ENCODE data around the gene SLC31A1. TPM values are rescaled to one million over a fixed set of nuclear protein-coding genes. Genes with fewer than 3 reads are reported as not detected.

Gene SLC31A1
- total and polyA plus RNA-seq, 2 of the 8 experiments (the other 6 are each of a cell fraction or from before 2014, with no cell fraction given) = 23.9 to 40.8 TPM

DNA sequence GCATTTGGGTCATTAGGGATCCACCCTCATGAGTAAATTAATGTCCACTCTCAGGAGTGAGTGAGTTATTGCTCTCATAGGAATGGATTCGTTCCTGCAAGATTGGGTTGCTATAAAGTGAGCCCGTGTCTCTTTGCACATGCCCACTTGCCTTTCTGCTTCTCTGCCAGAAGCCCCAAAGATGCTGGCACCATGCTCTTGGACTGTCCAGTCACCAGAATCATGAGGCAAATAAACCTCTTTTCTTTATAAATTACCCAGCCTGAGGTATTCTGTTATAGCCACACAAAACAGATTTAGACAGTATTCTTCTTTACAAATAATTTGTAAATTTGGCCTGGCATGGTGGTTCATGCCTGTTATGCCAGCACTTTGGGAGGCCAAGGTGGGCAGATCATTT is 29.5 kb downstream of the SLC31A1 start:
- Histone ChIP-seq H2BK12ac (ENCODE audit: low read depth, low read length) (no peak overlapping the region), H4K5ac (ENCODE audit: insufficient read length, low read depth, low read length) (no peak overlapping the region), H2BK15ac (ENCODE audit: low read length) (no peak overlapping the region), H2BK120ac (replicated peaks; ENCODE audit: low read depth, low read length) (no peak overlapping the region), H4K91ac (replicated peaks; ENCODE audit: insufficient read length, low read length) (no peak overlapping the region), H4K20me1 (replicated peaks in 1 of 2; ENCODE audit: control insufficient read depth in 1 of 2, insufficient read depth in 2 of 2, low read length in 2 of 2) (no peaks in the 10 kb centered on the region), H3K23ac (ENCODE audit: insufficient read length) (no peak overlapping the region), H3K4ac (replicated peaks; ENCODE audit: insufficient read length, low read depth, low read length) (no peak overlapping the region), H3K79me1 (ENCODE audit: low read depth, low read length) (no peaks in the 10 kb centered on the region), H4K8ac (ENCODE audit: extremely low read depth, insufficient read depth, low read length) (no peak overlapping the region), H2BK5ac (ENCODE audit: low read depth, low read length) (no peak overlapping the region), H3K9ac (replicated peaks in 1 of 4; ENCODE audit: extremely low read depth in 1 of 4, low read depth in 3 of 4, low read length in 3 of 4) (no peak overlapping the region), H3K36me3 (ENCODE audit: control insufficient read depth in 2 of 4, insufficient read depth in 4 of 4, low read length in 3 of 4) (no peaks in the 10 kb centered on the region; a peak in 1 of 8 replicates), H3K18ac (ENCODE audit: extremely low read depth, low read length) (no peak overlapping the region), H2AFZ (ENCODE audit: low read length) (no peak overlapping the region), H3K9me3 (ENCODE audit: insufficient read depth in 2 of 2, low read depth in 1 of 2, low read length in 1 of 2) (no peaks in the 10 kb centered on the region), H3K79me2 (ENCODE audit: control insufficient read depth in 1 of 2, insufficient read depth in 2 of 2, low read length in 2 of 2) (no peaks in the 10 kb centered on the region), H2BK20ac (ENCODE audit: low read length) (no peak overlapping the region), H3K56ac (replicated peaks; ENCODE audit: insufficient read length, low read depth, low read length) (no peak overlapping the region), H3K14ac (ENCODE audit: insufficient read length) (no peak overlapping the region), H3K4me1 (replicated peaks in 1 of 4; ENCODE audit: control insufficient read depth in 3 of 4, insufficient read depth in 4 of 4, low read length in 3 of 4) (no peaks in the 10 kb centered on the region), H3K27ac (ENCODE audit: low read depth, low read length) (no peak overlapping the region), H3K27me3 (replicated peaks in 1 of 4; ENCODE audit: control insufficient read depth in 3 of 4, extremely low read depth in 1 of 4, insufficient read depth in 3 of 4, low read length in 3 of 4) (no peaks in the 10 kb centered on the region), H3K4me3 (ENCODE audit: extremely low read depth in 1 of 4, insufficient read depth in 2 of 4, low read depth in 3 of 4, low read length in 4 of 4) (no peak overlapping the region), H3K23me2 (ENCODE audit: low read depth, low read length) (no peaks in the 10 kb centered on the region), H3K4me2 (ENCODE audit: insufficient read depth in 1 of 2, low read depth in 2 of 2, low read length in 2 of 2) (no peak overlapping the region), H2AK5ac (ENCODE audit: low read depth, low read length) (no peak overlapping the region)
- TF ChIP-seq JUND (IDR thresholded peaks at IDR 0.05; ENCODE audit: low read length) (no peak), NANOG (IDR thresholded peaks at IDR 0.05; ENCODE audit: insufficient read depth, low read depth, low read length, poor library complexity, severe bottlenecking) (no peak)
- TF ChIP-seq, protein P1, sequence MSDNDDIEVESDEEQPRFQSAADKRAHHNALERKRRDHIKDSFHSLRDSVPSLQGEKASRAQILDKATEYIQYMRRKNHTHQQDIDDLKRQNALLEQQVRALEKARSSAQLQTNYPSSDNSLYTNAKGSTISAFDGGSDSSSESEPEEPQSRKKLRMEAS (IDR thresholded peaks at IDR 0.05) = no peak
- 90% methylated on average over 2 of the region's 2 CpGs; no CpG with 5 or more reads in 1 of the 2 experiments for WGBS, 2 experiments (ENCODE audit: extremely low coverage in 1 of 2, insufficient coverage in 1 of 2, insufficient read length in 1 of 2, insufficient replicate concordance in 2 of 2, low coverage in 1 of 2, low lambda C conversion rate in 2 of 2, missing lambda C conversion rate in 1 of 2)
- FAIRE-seq = no peak
- DNase-seq (ENCODE audit: low read depth in 1 of 2, low spot score in 2 of 2) = no peak
- CTCF ChIA-PET (ENCODE audit: partially characterized antibody) = no interaction called here
- POLR2A ChIA-PET (ENCODE audit: partially characterized antibody) = interaction anchor here (1.0 kb wide), 1 partner anchor 28 kb away, joined by 3 read pairs; no protein-coding TSS in a partner anchor
